H1 (cell line): ENCODE measurements around the gene CAT. TPM values are rescaled to one million over a fixed set of nuclear protein-coding genes. Genes with fewer than 3 reads are reported as not detected.

Experiments used
- CTCF ChIA-PET: fragments of 300-600 bp; sonication (Branson Sonifier 250); formaldehyde crosslinking; loops from one replicate; lab custom pipeline; 2021; ENCODE audit not compliant: partially characterized antibody; lab: Charles Lee
- POLR2A ChIA-PET: fragments of 300-600 bp; sonication (Branson Sonifier 250); formaldehyde crosslinking; loops from one replicate; lab custom pipeline; 2021; ENCODE audit warnings: inconsistent platforms; ENCODE audit not compliant: partially characterized antibody; lab: Charles Lee
- DNase-seq, 2 experiments: peaks; one replicate each; pipeline versions ENCODE4 v3.0.0 to v3.0.0-alpha.2; 2010 to 2022; ENCODE audit warnings: low spot score in 2 of 2, low read depth in 1 of 2, mixed read lengths in 1 of 2
- FAIRE-seq: peaks from 2 replicates; lab custom pipeline; 2011; peaks lifted over from hg19 to GRCh38; lab: Jason Lieb, UNC
- H2AFZ ChIP-seq: 2 replicates; pipeline ENCODE4 v1.8.1; 2012; ENCODE audit warnings: low read length, inconsistent platforms
- H2AK5ac ChIP-seq: 2 replicates; pipeline ENCODE4 v1.6.1; 2013; ENCODE audit warnings: low read depth, low read length
- H2BK120ac ChIP-seq: replicated peaks from 2 replicates; pipeline ENCODE3; 2013; ENCODE audit warnings: low read depth, low read length, inconsistent platforms
- H2BK12ac ChIP-seq: 2 replicates; pipeline ENCODE4 v1.6.1; 2013; ENCODE audit warnings: low read depth, low read length
- H2BK15ac ChIP-seq: 2 replicates; pipeline ENCODE4 v1.6.1; 2013; ENCODE audit warnings: low read length
- H2BK20ac ChIP-seq: 2 replicates; pipeline ENCODE4 v1.6.1; 2013; ENCODE audit warnings: low read length
- H2BK5ac ChIP-seq: 2 replicates; pipeline ENCODE4 v1.6.1; 2013; ENCODE audit warnings: low read depth, low read length
- H3K14ac ChIP-seq: 2 replicates; pipeline ENCODE4 v1.6.1; 2013; ENCODE audit warnings: inconsistent platforms; ENCODE audit not compliant: insufficient read length
- H3K18ac ChIP-seq: 2 replicates; pipeline ENCODE4 v1.6.1; 2013; ENCODE audit warnings: low read length; ENCODE audit errors: extremely low read depth
- H3K23ac ChIP-seq: 2 replicates; pipeline ENCODE4 v1.6.1; 2013; ENCODE audit warnings: inconsistent platforms; ENCODE audit not compliant: insufficient read length
- H3K23me2 ChIP-seq: 2 replicates; pipeline ENCODE4 v1.6.1; 2013; ENCODE audit warnings: low read depth, low read length
- H3K27ac ChIP-seq: 2 replicates; pipeline ENCODE4 v1.6.1; 2011; ENCODE audit warnings: low read depth, low read length, inconsistent platforms
- H3K27me3 ChIP-seq, 4 experiments: replicated peaks in 1 of 4; 1 replicate in 1 of 4; 2 replicates in 3 of 4; pipeline versions ENCODE4 v1.6.1 to v1.8.1; 2011 to 2013; ENCODE audit warnings: low read length in 3 of 4, mild to moderate bottlenecking in 3 of 4, inconsistent platforms in 2 of 4, mixed read lengths in 2 of 4, moderate library complexity in 1 of 4; ENCODE audit not compliant: control insufficient read depth in 3 of 4, insufficient read depth in 3 of 4; ENCODE audit errors: extremely low read depth in 1 of 4
- H3K36me3 ChIP-seq, 4 experiments: 2 replicates each; pipeline versions ENCODE4 v1.6.1 to v1.8.1; 2011 to 2013; ENCODE audit warnings: mild to moderate bottlenecking in 4 of 4, low read length in 3 of 4, moderate library complexity in 2 of 4, control low read depth in 1 of 4, inconsistent platforms in 1 of 4; ENCODE audit not compliant: insufficient read depth in 4 of 4, control insufficient read depth in 2 of 4
- H3K4ac ChIP-seq: replicated peaks from 2 replicates; pipeline ENCODE3; 2013; ENCODE audit warnings: low read length, low read depth, mixed read lengths, inconsistent platforms; ENCODE audit not compliant: insufficient read length
- H3K4me1 ChIP-seq, 4 experiments: replicated peaks in 1 of 4; 1 replicate in 1 of 4; 2 replicates in 3 of 4; pipeline versions ENCODE4 v1.6.1 to v1.8.1; 2011 to 2013; ENCODE audit warnings: low read length in 3 of 4, inconsistent platforms in 2 of 4, mixed read lengths in 1 of 4; ENCODE audit not compliant: insufficient read depth in 4 of 4, control insufficient read depth in 3 of 4
- H3K4me2 ChIP-seq, 2 experiments: 2 replicates each; pipeline versions ENCODE4 v1.6.1 to v1.8.1; 2011 to 2013; ENCODE audit warnings: low read depth in 2 of 2, low read length in 2 of 2, control low read depth in 1 of 2, inconsistent platforms in 1 of 2, mild to moderate bottlenecking in 1 of 2; ENCODE audit not compliant: insufficient read depth in 1 of 2
- H3K4me3 ChIP-seq, 4 experiments: fragments of 200-600, 300-600 bp in 1 of 4; sonication (generic), shearing (Covaris generic), sonication (Bioruptor Twin) in 1 of 4; 2 replicates each; pipeline versions ENCODE4 v1.5.1 to v1.8.1; 2011 to 2016; ENCODE audit warnings: low read length in 4 of 4, low read depth in 3 of 4, control low read depth in 2 of 4, inconsistent platforms in 2 of 4, mild to moderate bottlenecking in 2 of 4, mixed read lengths in 1 of 4, moderate library complexity in 1 of 4; ENCODE audit not compliant: insufficient read depth in 2 of 4; ENCODE audit errors: extremely low read depth in 1 of 4
- H3K56ac ChIP-seq: replicated peaks from 2 replicates; pipeline ENCODE3; 2013; ENCODE audit warnings: low read depth, mild to moderate bottlenecking, mixed read lengths, low read length, inconsistent platforms; ENCODE audit not compliant: insufficient read length
- H3K79me1 ChIP-seq: 2 replicates; pipeline ENCODE4 v1.6.1; 2013; ENCODE audit warnings: low read depth, low read length, control low read depth
- H3K79me2 ChIP-seq, 2 experiments: 2 replicates each; pipeline versions ENCODE4 v1.6.1 to v1.8.1; 2012 to 2013; ENCODE audit warnings: low read length in 2 of 2, mild to moderate bottlenecking in 2 of 2, inconsistent platforms in 1 of 2; ENCODE audit not compliant: insufficient read depth in 2 of 2, control insufficient read depth in 1 of 2
- H3K9ac ChIP-seq, 4 experiments: replicated peaks in 1 of 4; 1 replicate in 1 of 4; 2 replicates in 3 of 4; pipeline versions ENCODE4 v1.6.1 to v1.8.1; 2011 to 2013; ENCODE audit warnings: low read depth in 3 of 4, low read length in 3 of 4, control low read depth in 2 of 4, mild to moderate bottlenecking in 2 of 4, moderate library complexity in 2 of 4, inconsistent platforms in 1 of 4; ENCODE audit errors: extremely low read depth in 1 of 4
- H3K9me3 ChIP-seq, 2 experiments: 2 replicates each; pipeline versions ENCODE4 v1.6.1 to v1.8.1; 2012 to 2013; ENCODE audit warnings: mild to moderate bottlenecking in 2 of 2, moderate library complexity in 2 of 2, control low read depth in 1 of 2, inconsistent platforms in 1 of 2, low read depth in 1 of 2, low read length in 1 of 2, mixed read lengths in 1 of 2; ENCODE audit not compliant: insufficient read depth in 2 of 2
- H4K20me1 ChIP-seq, 2 experiments: replicated peaks in 1 of 2; 2 replicates each; pipeline versions ENCODE3 to v1.8.1; 2011 to 2013; ENCODE audit warnings: inconsistent platforms in 2 of 2, low read length in 2 of 2, mild to moderate bottlenecking in 1 of 2; ENCODE audit not compliant: insufficient read depth in 2 of 2, control insufficient read depth in 1 of 2
- H4K5ac ChIP-seq: 2 replicates; pipeline ENCODE4 v1.6.1; 2013; ENCODE audit warnings: low read length, low read depth, mixed read lengths, inconsistent platforms; ENCODE audit not compliant: insufficient read length
- H4K8ac ChIP-seq: 2 replicates; pipeline ENCODE4 v1.8.0; 2013; ENCODE audit warnings: mild to moderate bottlenecking, moderate library complexity, low read length, inconsistent platforms; ENCODE audit not compliant: insufficient read depth; ENCODE audit errors: extremely low read depth
- H4K91ac ChIP-seq: replicated peaks from 2 replicates; pipeline ENCODE3; 2013; ENCODE audit warnings: low read length, mixed read lengths, inconsistent platforms; ENCODE audit not compliant: insufficient read length
- CEBPB ChIP-seq: IDR thresholded peaks from 2 replicates; pipeline ENCODE4 v1.6.1; 2012; ENCODE audit warnings: low read depth, low read length
- EZH2 ChIP-seq: fragments of 200-600 bp; sonication (generic); IDR thresholded peaks from 2 replicates; pipeline ENCODE4 v1.7.1; 2012; ENCODE audit warnings: low read depth, mild to moderate bottlenecking, moderate library complexity, low read length, inconsistent platforms; ENCODE audit not compliant: severe bottlenecking
- GABPA ChIP-seq: IDR thresholded peaks from 2 replicates; pipeline ENCODE4 v1.6.1; 2011; ENCODE audit warnings: mild to moderate bottlenecking, low read length, moderate library complexity, borderline replicate concordance; ENCODE audit not compliant: insufficient read depth
- GTF2F1 ChIP-seq: IDR thresholded peaks from 2 replicates; pipeline ENCODE4 v1.6.1; 2012; ENCODE audit warnings: low read depth, low read length, improper control_type of control experiment, borderline replicate concordance
- JUN ChIP-seq: IDR thresholded peaks from 2 replicates; pipeline ENCODE4 v1.6.1; 2011; ENCODE audit warnings: low read depth, mild to moderate bottlenecking, improper control_type of control experiment, low read length
- SAP30 ChIP-seq: fragments of 300-600 bp; sonication (generic); IDR thresholded peaks from 2 replicates; pipeline ENCODE4 v1.7.1; 2012; ENCODE audit warnings: low read length, moderate library complexity, mild to moderate bottlenecking, inconsistent platforms; ENCODE audit not compliant: insufficient read depth, insufficient replicate concordance
- TAF1 ChIP-seq: IDR thresholded peaks from 2 replicates; pipeline ENCODE4 v1.6.1; 2011; ENCODE audit warnings: mild to moderate bottlenecking, low read depth, low read length
- TAF7 ChIP-seq: optimal IDR thresholded peaks from 2 replicates; pipeline ENCODE3; 2011; ENCODE audit warnings: low read depth, mild to moderate bottlenecking, inconsistent platforms, low read length, moderate library complexity, borderline replicate concordance
- TBP ChIP-seq: IDR thresholded peaks from 2 replicates; pipeline ENCODE4 v1.6.1; 2011; ENCODE audit warnings: low read depth, low read length, improper control_type of control experiment
- WGBS, 2 experiments: shearing (Covaris generic) in 1 of 2; methylation state at CpG; one replicate each; pipeline versions ENCODE4 v1.1.6 to v1.1.7; 2013 to 2015; ENCODE audit warnings: low lambda C conversion rate in 2 of 2, mixed read lengths in 2 of 2, inconsistent platforms in 1 of 2, low coverage in 1 of 2, missing lambda C conversion rate in 1 of 2; ENCODE audit not compliant: insufficient replicate concordance in 2 of 2, insufficient coverage in 1 of 2, insufficient read length in 1 of 2; ENCODE audit errors: extremely low coverage in 1 of 2, missing lambda C conversion rate in 1 of 2; 5-methylcytosine and 5-hydroxymethylcytosine counted together
- polyA plus RNA-seq, 7 experiments: library from polyadenylated mRNA; depleted of rRNA in 3 of 7; stranded (reverse) in 5 of 7; unstranded in 2 of 7; fragments of >200 nt in 5 of 7; fragments of 200-250 nt in 2 of 7; gene quantifications; 1 replicate in 5 of 7; 2 replicates in 1 of 7; 4 replicates in 1 of 7; pipeline versions ENCODE4 v1.2.1 to v1.2.3, GENCODE V29; 2011 to 2013; ENCODE audit warnings: missing spikeins in 2 of 7, mixed read lengths in 2 of 7
- total RNA-seq: library from RNA; stranded (reverse); fragmentation: NEBNext Ultra II Directional; extraction: Animal tissue kit (Norgen Biotek cat#: 25700); gene quantifications from 2 replicates; pipeline ENCODE4 v1.2.1, GENCODE V29; 2021
- TF ChIP-seq, protein P1 (sequence below): IDR thresholded peaks from 2 replicates; pipeline ENCODE4 v1.6.1; 2012; ENCODE audit warnings: inconsistent platforms
- TF ChIP-seq, protein P2 (sequence below): IDR thresholded peaks from 2 replicates; pipeline ENCODE4 v1.6.1; 2012; ENCODE audit warnings: inconsistent platforms

Gene CAT
- total and polyA plus RNA-seq, 2 of the 8 experiments (the other 6 are each of a cell fraction or from before 2014, with no cell fraction given), result 9.6 to 15.0 TPM

DNA sequence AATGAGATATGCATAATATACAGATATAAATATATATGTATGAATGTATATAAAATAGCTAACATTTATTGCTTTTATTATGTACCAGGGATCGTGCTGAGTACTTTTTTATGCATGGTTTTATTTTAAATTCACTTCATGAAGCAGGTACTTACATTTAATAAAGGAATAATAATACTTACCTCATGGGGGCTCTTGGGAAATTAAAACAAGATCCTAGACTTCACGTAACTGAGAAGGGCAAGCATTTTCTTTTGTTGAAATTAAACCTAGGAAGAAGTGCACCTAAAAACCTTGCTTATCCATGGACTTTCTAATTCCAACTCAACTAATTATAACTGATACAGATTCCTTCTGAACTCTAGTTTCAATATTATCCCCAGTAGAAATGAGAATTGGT, 40.9 kb upstream of the CAT start:
- POLR2A ChIA-PET, result no interaction called here
- FAIRE-seq, result no peak
- 83% methylated on average over 2 of the region's 2 CpGs; no CpG with 5 or more reads in 1 of the 2 experiments for WGBS, 2 experiments
- TF ChIP-seq SAP30 (no peak), TAF7 (no peak), JUN (no peak), GTF2F1 (no peak), CEBPB (no peak), EZH2 (no peak), GABPA (no peak), TBP (no peak), TAF1 (no peak)
- TF ChIP-seq, protein P1, sequence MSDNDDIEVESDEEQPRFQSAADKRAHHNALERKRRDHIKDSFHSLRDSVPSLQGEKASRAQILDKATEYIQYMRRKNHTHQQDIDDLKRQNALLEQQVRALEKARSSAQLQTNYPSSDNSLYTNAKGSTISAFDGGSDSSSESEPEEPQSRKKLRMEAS, result no peak
- TF ChIP-seq, protein P2, sequence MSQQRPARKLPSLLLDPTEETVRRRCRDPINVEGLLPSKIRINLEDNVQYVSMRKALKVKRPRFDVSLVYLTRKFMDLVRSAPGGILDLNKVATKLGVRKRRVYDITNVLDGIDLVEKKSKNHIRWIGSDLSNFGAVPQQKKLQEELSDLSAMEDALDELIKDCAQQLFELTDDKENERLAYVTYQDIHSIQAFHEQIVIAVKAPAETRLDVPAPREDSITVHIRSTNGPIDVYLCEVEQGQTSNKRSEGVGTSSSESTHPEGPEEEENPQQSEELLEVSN, result no peak

More for the DNA sequence above, 40.9 kb upstream of the CAT start:
- H3K79me1 ChIP-seq, result no peaks in the 10 kb centered on the region
- H3K27me3 ChIP-seq, result no peaks in the 10 kb centered on the region
- H3K4ac ChIP-seq, result no peak overlapping the region
- H4K20me1 ChIP-seq, result no peaks in the 10 kb centered on the region
- no peak overlapping the region for H4K91ac ChIP-seq
- H3K4me2 ChIP-seq, result no peak overlapping the region
- no peaks in the 10 kb centered on the region for H3K79me2 ChIP-seq
- H3K23ac ChIP-seq, result no peak overlapping the region
- H2BK20ac ChIP-seq, result no peak overlapping the region
- H3K9me3 ChIP-seq, result peaks cover 0 to 5% of the 10 kb centered on the region in 2 experiments; a peak in 2 of 4 replicates
- no peak overlapping the region for H2BK12ac ChIP-seq
- H4K5ac ChIP-seq, result no peak overlapping the region
- H2BK120ac ChIP-seq, result no peak overlapping the region
- no peak overlapping the region for H3K9ac ChIP-seq
- H4K8ac ChIP-seq, result no peak overlapping the region
- no peak overlapping the region for H2BK15ac ChIP-seq
- H2AFZ ChIP-seq, result no peak overlapping the region
- H3K14ac ChIP-seq, result no peak overlapping the region
- CTCF ChIA-PET, result interaction anchor here (0.7 to 1.9 kb wide), 3 partner anchors 14 to 71 kb away, joined by 3 to 7 read pairs (median 3); no protein-coding TSS in a partner anchor
- no peak overlapping the region for H3K56ac ChIP-seq
- peaks cover 0 to 2% (median 0%) of the 10 kb centered on the region in 4 experiments; a peak in 1 of 7 replicates for H3K4me1 ChIP-seq
- H2AK5ac ChIP-seq, result no peak overlapping the region
- no peaks in the 10 kb centered on the region for H3K36me3 ChIP-seq
- no peaks in the 10 kb centered on the region for H3K23me2 ChIP-seq
- no peak overlapping the region for H2BK5ac ChIP-seq
- no peak overlapping the region for H3K4me3 ChIP-seq
- DNase-seq, result no peak
- H3K27ac ChIP-seq, result no peak overlapping the region
- H3K18ac ChIP-seq, result no peak overlapping the region
